Measurements from ENCODE around the gene FBXO30.
A peak's percentile ranks its signal among the peaks of the same experiment; 100 is the strongest.

Gene FBXO30

DNA sequence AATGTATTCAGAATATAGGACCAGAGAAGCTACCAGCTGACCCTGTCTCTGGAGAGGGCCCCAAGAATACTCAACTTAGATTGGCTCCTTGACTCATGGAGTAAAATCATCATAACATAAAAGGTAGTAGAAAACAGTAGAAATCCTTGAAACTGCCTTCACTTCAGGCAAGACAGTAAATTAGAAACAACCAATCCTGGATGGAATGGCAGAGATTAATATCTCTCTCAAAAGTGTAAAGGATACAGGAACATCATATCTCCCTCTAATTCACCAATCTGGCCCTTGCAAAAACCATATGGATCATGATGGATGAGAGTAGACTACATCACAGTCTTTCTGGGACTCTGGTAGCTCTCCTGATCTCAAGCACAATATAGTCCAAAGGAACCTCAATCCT is 58.9 kb downstream of the FBXO30 start:
- no peak for DNase-seq (ENCODE audit: low spot score)

- no peak for DNase-seq (ENCODE audit: low spot score)
Observed at GRCh38 chr6:145752638-145753037, 62.0 kb downstream of the FBXO30 start.

- peak; percentile 23 for DNase-seq (ENCODE audit: low spot score)
Observed at GRCh38 chr6:145749632-145750031, 65.0 kb downstream of the FBXO30 start.

- DNase-seq (ENCODE audit: low spot score) = no peak
Observed at GRCh38 chr6:145745861-145746260, 68.7 kb downstream of the FBXO30 start.

- DNase-seq (ENCODE audit: low spot score) = no peak
Observed at GRCh38 chr6:145744619-145745018, 70.0 kb downstream of the FBXO30 start.

Measured in kidney capillary endothelial cell (primary cell).